IMR-90 (cell line): ENCODE data around the gene CLDN15.

Experiments used
- FOS ChIP-seq: fragments of 150-350 bp; IDR thresholded peaks from 2 replicates; pipeline ENCODE4 v1.6.1; 2016; ENCODE audit warnings: low read depth, low read length
- MAFK ChIP-seq: IDR thresholded peaks from 2 replicates; pipeline ENCODE4 v1.6.1; 2012; ENCODE audit warnings: low read depth, low read length, improper control_type of control experiment
- POLR2A ChIP-seq: IDR thresholded peaks from 2 replicates; pipeline ENCODE4 v1.6.1; 2012; ENCODE audit warnings: mild to moderate bottlenecking, low read depth, low read length
- RCOR1 ChIP-seq: IDR thresholded peaks from 2 replicates; pipeline ENCODE4 v1.6.1; 2012; ENCODE audit warnings: mild to moderate bottlenecking, low read length, improper control_type of control experiment; ENCODE audit not compliant: insufficient replicate concordance
- SMC3 ChIP-seq: fragments of 150-350 bp; IDR thresholded peaks from 2 replicates; pipeline ENCODE4 v1.6.1; 2016; ENCODE audit warnings: low read depth, mild to moderate bottlenecking, antibody characterized with exemption, low read length, moderate library complexity
- TF ChIP-seq, protein P1 (sequence below): conservative IDR thresholded peaks from 2 replicates; pipeline ENCODE4 v1.5.1; 2012; ENCODE audit warnings: mild to moderate bottlenecking, low read depth, low read length, improper control_type of control experiment
- TF ChIP-seq, protein P2 (sequence below): fragments of 150-350 bp; IDR thresholded peaks from 2 replicates; pipeline ENCODE4 v1.6.1; 2017; ENCODE audit warnings: mild to moderate bottlenecking, antibody characterized with exemption, low read length, low read depth

DNA sequence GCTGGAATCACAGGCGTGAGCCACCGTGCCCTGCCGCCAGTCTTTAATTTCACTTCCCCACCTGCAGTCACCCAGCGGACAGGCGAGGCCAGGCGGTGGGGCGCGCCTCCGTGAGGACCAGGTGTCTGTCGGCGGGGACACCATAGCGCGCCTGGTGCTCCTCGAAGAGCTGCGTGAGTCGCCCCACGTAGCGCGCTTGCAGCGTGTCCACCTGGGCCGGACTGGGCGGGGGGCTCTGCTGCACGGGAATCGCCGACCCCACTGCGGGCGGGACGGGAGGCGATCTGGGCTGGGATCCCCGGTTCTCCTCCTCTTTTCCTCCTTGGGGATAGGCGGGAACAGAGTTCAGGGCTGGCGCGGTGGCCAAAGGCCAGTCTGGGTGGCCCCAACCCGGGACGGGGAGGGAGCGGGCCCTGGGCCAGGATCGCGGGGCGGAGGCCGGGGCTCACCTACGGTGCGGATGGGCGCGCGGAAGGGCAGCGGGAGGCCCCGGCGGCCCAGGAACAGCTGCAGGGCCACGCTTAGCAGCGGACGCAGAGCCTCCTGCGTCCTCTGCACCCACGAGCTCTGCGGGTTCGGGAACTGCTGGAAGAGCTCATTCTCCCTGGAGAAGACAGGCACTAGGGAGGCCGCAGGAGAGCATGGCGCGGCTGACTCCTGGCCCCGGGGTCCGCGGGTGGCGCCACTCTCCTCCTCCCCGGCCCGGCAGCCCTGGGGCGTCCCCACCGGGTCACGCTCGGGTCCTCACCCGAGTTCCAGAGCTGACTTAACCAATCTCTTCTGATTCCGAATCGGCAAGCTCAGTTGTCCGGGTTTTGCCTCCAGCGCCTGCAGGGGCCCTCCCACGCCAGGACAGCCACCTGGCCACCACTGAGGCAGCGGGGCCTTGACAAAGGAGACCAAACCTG, 35.7 kb downstream of the CLDN15 start:
- TF ChIP-seq, protein P1, sequence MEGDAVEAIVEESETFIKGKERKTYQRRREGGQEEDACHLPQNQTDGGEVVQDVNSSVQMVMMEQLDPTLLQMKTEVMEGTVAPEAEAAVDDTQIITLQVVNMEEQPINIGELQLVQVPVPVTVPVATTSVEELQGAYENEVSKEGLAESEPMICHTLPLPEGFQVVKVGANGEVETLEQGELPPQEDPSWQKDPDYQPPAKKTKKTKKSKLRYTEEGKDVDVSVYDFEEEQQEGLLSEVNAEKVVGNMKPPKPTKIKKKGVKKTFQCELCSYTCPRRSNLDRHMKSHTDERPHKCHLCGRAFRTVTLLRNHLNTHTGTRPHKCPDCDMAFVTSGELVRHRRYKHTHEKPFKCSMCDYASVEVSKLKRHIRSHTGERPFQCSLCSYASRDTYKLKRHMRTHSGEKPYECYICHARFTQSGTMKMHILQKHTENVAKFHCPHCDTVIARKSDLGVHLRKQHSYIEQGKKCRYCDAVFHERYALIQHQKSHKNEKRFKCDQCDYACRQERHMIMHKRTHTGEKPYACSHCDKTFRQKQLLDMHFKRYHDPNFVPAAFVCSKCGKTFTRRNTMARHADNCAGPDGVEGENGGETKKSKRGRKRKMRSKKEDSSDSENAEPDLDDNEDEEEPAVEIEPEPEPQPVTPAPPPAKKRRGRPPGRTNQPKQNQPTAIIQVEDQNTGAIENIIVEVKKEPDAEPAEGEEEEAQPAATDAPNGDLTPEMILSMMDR = no peak
- TF ChIP-seq, protein P2, sequence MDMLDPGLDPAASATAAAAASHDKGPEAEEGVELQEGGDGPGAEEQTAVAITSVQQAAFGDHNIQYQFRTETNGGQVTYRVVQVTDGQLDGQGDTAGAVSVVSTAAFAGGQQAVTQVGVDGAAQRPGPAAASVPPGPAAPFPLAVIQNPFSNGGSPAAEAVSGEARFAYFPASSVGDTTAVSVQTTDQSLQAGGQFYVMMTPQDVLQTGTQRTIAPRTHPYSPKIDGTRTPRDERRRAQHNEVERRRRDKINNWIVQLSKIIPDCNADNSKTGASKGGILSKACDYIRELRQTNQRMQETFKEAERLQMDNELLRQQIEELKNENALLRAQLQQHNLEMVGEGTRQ = no peak
- TF ChIP-seq MAFK = no peak
- TF ChIP-seq FOS = no peak
- no peak for TF ChIP-seq SMC3
- no peak for TF ChIP-seq RCOR1
- no peak for TF ChIP-seq POLR2A
